HTR-8/SVneo (cell line): ENCODE results near the gene DLGAP1.

ENCODE experiments used
- DNase-seq: peaks from one replicate; pipeline ENCODE4 v3.0.0; 2011; ENCODE audit warnings: low spot score, mixed read lengths; ENCODE audit not compliant: insufficient read length
- FAIRE-seq: peaks from 2 replicates; lab custom pipeline; 2011; peaks lifted over from hg19 to GRCh38; lab: Jason Lieb, UNC

Gene DLGAP1

DNA sequence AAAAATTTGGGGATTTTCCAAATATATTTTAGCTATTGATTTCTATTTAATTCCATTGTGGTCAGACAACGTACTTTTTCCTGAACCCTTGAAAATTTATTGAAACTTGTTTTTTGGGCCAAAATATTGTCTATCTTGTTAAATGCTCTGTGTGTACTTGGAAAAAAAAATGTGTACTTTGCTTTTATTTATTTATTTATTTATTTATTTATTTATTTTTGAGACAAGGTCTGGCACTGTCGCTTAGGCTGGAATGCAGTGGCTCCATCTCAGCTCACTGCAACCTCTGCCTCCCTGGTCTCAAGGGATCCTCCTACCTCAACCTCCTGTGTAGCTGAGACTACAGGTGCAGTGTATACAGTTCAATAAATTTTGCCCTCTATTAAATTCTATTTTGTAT, 910.6 kb downstream of the DLGAP1 start:
- DNase-seq (no peak), FAIRE-seq (no peak)

DNA sequence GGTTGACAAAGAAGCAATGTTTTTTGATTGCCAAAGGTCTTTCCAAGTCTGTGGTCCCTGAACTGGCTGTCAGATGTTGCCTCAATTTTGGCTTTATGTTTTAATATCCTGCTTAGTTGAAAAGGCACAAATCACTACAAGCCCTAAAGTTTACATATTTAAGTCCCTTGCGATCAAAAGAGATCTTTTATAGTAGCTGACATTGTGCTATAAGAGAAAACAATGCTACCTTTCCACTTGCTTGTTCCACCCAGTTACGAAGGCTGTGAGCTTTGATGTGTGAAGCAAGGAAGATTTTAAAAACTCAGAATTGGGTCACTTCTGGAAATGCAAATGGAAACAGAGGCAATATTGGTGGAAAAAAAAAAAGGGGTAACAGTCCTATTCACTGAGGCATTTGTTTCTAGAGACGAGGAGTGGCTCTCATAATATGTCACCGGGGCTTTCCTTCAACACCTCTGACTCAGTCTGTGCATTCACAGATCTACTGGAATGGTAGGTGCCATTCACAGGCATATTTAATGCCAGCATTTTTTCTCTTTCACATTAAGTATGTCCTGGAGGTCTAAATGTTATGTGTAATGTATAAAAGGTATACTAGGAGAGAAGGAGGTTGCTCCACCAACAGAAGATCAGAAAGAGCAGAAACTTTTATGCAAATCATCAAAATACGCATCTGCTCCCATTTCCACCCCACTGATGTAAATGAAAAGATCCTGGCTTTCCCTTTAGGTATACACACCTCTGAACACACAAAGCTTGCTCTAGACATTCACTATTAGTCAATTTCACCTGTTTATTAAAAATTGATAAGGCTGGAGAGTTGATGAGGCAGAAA, 913.3 kb downstream of the DLGAP1 start:
- DNase-seq = no peak
- no peak for FAIRE-seq

DNA sequence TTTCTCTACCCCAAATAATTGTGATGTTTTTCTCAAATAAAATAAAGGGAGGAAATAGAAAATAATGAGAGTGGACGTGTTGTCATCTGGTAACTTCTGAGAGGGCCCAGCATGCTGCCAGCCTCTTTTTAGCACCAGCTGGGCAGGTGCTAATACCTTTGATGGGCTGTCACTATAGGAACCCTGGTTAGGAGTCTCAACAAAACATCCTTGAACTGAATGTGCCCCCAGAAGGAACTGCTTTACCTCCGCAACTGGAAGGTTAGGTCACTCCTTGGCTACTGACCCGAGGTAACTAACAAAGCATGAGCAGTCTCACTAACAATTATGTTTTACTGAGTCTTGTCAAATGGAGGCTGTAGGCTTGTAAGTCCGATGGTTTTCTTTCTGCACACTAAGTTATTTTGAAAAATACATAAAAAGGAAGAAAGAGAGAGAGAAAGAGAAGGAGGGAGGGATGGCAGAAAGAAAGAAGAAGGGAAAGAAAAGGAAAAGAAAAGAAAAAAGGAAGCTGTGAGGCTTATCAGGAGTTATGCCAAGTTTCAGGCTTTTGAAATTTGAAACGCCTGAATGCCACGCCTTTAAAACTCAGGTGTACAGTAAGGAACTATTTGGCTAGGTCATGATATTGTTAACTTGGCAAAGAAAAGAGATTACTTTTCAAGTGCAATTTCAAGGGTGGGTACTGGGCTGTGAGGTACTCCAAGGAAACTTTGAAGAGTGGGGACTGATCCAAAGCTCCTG, 914.1 kb downstream of the DLGAP1 start:
- DNase-seq (no peak), FAIRE-seq (no peak)

DNA sequence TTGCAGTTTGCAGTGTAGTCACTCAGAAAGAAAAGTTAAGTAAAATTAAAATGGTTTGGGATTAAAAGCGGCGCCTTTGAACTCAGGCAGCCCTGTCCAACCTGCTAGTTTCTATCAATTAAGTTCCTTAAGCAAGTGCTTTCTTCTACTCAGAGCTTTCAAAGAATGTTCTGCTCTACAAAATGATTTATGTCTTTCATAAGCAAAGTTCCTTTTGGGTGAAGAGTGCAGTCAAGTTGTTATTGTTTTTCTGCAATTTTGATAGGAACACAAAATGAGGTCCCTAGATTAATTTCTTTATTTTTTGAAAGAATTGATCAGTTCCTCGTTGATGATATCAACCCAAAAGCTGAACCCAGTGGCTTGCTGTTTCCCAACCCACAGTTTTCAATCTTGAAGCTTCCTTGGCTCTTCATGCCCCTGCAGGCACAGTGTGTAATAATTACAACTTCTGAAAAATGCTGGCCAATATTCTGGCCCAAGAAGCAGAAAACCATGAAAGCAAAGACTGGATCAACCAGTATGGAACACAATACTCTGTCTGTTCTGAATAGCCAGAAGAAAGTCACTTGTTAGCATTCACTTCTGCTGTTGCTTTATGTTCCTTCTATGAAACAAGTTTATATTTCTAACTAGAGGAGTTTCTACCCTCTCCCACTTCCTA, 916.0 kb downstream of the DLGAP1 start:
- DNase-seq (no peak), FAIRE-seq (no peak)

DNA sequence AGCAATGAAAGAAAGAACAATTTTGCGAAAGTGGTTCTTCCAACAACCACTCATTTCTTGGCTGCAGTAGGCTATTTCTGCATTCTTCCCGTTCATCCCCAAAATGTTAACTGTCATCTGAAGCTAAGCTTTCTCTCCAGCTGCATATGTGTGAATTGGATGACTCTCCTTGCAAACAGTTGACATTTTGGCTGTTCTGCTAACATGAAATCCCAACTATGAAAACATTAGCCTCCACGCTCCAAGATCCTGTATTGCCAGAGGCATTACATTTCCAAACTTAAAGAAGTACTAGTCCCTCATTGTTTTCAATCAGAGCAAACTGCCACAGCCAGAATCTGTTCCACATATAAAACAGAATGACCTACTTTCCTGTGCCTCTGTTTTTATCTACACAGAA, 916.7 kb downstream of the DLGAP1 start:
- FAIRE-seq (no peak), DNase-seq (no peak)

DNA sequence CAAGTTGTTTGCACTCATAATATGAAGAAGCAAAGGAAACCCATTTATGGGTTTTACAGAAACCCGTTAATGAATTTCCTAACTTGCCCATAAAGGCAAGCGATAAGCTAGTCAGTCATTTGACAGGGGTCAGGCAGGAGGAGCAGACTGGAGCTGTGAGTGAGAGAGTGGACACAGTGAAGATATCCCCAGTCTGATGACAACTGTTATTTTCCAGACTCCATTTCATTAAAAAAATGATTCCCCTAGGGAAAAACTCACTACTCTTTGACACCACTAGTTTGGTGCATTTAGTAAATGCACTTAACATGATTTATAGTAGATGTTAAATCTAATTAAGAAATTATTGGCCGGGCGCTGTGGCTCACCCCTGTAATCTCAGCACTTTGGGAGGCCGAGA, 924.3 kb downstream of the DLGAP1 start:
- FAIRE-seq (no peak), DNase-seq (no peak)

DNA sequence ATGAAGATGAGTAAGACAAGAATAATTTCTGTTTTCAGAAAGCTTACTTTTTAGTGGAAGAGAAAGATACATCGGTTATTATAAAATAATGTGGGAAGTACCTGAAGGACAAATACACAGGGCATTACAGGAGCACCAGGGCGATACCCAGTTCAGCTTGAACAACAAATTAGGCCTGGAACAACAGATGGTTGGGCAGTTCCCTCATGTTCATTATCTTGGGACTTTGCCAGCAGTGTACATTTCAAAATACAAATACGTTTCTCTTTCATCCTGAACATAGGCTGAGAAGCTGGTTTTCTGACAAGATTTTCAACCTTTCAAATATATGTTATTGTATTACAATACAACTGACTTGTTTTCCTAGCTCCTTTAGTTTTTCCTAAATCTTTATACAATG, 925.5 kb downstream of the DLGAP1 start:
- FAIRE-seq = no peak
- DNase-seq = no peak

DNA sequence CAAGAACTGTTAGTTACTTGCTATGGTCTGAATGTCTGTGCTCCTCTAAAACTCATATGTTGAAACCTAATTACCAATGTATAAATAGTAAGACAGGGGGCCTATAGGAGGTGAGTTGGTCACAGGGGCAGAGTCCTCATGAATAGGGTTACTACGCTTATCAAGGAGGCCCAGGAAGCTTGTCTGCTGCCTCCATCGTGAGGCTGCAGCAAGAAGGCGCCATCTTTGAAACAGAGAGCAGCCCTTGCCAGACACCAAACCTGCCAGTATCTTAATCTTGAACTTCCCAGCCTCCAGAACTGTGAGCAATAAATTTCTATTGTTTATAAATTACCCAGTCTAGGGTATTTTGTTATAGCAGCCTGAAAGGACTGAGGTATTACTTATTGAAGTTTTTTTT, 926.0 kb downstream of the DLGAP1 start:
- FAIRE-seq = no peak
- no peak for DNase-seq

DNA sequence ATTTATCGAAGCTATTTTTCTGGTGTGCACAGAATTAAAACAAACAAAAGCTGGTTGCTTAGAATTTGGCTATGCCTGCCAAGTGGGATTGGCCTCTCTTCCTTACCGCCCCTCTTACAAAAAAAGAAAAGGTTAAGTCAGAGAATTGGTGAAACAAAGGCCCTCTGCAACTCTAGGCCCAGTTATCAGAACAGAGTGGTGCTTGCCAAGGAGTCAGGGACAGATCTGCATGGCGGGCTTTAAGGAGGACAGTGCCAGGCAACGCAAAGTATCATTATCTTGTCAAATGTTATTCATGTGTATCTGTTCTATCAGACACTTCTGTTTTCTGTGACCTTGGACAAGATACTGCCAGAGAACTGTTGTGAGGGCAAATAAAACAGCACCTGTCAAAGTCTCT, 926.9 kb downstream of the DLGAP1 start:
- DNase-seq (no peak), FAIRE-seq (no peak)

DNA sequence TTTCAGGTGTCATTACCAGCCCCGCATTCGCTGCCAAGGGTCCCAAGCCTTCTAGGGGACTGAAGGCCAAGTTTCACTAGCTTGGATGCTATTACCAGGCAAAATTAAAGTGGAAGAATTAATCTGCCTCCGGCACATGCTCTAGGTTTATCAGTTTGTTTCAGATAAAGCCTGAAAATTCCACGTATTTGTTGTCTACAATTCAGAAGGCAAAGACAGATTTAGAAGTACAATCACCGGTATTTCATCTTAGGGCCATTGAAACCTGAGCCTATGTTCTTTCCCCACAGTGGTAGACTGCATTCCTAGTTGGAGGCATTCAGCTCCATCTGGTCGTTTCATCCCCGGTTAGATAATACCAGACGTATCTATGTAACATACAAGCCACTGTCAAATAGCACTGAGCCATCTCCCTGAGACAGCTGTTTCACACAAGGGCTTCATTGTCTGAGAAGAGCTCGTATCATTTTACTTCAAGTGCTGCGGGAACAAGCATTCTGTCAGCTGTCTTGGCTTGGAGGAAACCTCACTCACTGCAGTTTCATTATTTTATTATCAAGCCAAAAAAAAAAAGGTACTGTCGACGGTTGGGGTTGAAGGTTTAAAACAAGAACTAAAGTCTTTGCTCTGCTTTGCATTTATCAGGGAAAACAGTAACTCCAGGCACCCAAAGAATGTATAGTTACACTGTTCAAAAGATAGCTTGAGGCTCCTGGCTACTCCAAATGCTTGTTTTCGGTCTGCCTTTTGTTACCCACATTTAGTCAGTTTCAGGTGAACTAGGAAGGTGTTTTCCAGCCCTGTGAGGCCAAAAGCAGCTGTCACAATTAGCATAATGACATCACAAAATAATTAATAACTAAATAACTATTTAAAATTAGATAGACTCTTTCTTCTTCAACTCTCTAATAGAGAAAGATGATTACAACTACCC, 928.4 kb downstream of the DLGAP1 start:
- FAIRE-seq (no peak), DNase-seq (no peak)

DNA sequence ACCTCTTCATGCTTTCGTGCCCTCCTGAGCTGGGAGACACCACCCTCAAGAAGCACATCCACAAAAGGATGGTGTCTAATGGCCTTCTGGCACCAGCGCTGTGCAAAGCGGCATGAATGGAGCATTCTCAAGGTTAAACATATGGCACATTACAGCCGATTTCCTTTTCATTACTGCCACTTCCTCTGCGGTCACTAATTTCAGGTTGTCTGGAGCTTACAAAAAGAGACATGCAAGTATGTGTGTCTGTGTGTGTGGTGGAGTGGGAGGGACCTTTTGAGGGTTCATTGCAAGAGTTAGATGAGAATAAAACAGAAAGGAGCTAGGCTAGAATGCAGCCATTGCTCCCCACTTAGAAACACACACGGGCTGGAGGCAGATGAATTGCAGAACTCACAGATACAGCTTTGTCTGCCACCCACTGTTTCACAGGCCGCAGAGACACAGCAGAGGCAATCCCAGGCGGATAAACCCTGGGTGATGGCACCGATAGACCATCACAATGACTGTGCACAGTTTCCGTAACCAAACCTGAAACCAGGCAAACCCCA, 929.2 kb downstream of the DLGAP1 start:
- no peak for FAIRE-seq
- no peak for DNase-seq

DNA sequence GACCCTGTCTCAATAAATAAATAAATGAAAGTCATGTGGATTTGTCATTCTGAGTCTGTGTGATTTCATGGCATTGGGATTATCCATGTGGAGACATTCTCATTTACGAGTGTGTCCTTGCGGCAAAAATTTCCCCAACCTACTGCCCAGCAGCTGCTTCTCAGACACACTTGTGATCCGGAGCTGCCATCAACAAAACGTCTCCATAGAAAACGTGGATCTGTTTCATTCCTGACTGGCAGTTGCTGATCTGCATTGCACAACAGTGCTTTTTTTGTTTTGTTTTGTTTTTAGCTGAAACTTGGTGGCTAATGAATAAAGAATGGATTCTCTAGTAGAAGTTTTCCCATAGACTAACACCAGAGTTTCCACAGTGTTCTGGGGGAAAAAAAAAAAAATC, 930.4 kb downstream of the DLGAP1 start:
- DNase-seq = no peak

DNA sequence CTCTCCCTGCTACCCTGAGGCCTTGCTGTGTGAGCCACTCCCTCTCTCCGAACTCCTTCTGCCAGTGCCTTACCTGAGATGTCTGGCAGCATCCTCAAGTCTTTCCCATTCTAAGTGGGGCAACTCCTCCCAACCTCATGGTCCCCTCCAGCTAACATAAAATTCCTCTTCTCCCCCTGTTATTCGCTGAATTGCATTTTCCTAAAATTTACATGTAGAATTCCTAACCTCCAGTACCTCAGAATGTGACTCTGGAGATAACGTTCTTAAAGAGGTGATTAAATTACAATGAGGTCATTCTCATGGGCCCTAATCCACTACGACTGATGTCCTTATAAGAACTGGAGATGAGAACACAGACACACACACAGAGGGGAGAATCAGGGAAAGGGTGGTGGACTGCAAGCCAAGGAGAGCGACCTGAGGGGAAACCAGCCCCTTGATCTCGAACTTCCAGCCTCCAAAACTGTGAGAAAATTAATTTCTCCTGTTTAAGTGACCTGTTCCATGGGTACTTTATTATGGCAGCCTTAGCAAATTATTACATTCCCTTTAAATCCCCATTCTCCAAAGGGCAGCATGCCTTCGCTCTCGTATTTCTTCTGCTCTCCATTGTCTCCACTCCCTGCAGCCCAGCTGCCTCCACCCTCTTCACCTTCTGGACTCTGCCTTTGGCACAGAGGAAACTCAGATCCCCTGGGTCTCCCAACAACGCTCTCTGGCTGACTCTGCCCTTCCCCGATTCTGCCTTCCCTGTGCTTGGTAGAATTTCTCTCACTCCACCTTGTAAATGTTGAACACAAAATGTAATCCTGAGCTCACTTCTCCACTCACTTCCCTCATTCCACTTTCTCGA, 934.6 kb downstream of the DLGAP1 start:
- FAIRE-seq = no peak

More for the DNA sequence above, 930.4 kb downstream of the DLGAP1 start:
- FAIRE-seq = no peak

DNA sequence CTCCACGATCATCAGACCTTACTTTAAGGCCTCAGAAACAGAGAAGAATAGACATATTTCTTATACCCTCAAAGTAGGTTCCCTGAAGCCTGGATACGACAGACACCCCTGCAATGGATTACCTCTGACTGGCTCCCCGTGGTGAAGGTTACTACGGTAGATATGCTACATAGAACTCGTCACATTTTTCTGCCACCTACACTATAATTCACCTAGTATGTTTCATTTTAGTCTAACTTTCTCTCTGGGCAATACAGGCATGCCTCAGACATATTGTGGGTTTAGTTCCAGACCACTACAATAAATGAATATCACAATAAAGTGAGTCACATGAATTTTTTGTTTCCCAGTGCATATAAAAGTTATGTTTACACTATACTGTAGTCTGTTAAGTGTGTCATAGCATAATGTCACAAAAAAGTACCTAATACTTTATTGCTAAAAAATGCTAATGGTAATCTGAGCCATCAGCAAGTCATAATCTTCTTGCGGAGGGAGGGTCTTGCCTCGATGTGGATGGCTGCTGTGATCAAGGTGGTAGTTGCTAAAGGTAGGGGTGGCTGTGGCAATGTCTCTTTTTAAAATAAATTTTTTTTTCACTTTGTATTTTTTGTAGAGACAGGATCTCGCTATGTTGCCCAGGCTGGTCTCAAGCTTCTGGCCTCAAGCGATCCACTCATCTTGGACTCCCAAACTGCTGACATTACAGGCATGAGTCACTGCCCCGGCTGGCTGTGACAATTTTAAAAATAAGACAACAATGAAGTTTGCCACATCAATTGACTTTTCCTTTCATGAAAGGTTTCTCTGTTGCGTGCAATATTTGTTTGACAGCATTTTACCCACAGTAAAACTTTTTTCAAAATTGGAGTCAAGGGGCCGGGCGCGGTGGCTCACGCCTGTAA, 940.5 kb downstream of the DLGAP1 start:
- FAIRE-seq (no peak), DNase-seq (no peak)

More for the DNA sequence above, 934.6 kb downstream of the DLGAP1 start:
- no peak for DNase-seq

DNA sequence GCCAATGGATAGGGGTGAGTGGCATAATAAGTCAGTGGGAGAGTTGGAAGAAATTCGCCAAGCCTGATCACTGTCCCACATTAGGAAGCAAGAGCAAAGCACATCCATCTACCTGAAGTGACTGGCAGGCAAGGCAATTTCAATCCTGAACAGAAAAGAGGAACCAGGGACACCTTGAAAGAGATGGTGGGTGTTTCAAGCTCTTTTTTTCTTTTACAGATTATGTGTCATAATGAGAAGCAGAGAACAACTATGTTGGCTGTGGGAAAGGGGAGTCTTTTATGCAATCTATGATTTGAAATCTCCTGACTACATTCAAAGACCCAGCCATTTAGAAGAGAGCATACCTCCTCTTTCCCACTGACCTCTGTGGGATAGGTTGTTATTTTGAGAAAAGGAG, 941.6 kb downstream of the DLGAP1 start:
- FAIRE-seq = no peak
- DNase-seq = no peak

DNA sequence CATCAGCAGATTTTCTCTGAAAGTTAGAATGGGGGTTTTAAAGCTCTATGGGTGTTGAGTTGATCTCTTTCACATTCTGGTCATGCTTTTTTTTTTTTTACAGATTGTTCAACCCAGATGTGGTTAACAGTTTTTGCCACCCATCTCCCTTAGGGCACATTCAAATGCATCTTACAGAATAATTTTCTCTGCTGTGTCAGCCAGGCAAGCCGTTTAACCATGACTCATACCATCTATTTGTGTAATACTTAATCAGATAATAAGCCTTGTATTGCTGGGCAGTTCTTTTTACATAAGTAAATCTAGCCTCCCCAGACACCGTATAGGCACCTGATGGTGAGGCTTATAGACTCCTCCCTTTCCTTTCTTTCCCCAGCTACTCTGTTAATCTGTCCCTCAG, 943.1 kb downstream of the DLGAP1 start:
- FAIRE-seq (no peak), DNase-seq (peak; percentile 56)

DNA sequence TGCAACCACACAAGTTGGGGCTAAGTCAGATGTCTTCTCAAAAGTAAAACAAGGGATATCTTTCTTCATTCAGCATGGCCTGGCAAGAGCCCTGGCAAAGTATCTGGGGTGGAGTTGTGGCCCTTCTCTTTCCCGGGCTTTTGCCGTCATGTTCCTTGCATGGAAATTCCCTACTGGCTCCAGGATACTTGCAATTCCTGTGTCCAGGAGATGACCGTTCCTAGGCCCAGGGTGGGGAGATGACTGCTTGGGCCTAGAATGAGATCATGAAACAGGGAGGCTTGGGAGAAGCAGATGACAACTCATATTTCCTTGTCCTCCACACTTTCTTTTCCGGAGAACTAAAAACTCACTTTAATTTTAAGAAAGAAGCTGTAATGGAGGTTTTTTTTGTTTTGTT, 944.2 kb downstream of the DLGAP1 start:
- FAIRE-seq = no peak
- no peak for DNase-seq

DNA sequence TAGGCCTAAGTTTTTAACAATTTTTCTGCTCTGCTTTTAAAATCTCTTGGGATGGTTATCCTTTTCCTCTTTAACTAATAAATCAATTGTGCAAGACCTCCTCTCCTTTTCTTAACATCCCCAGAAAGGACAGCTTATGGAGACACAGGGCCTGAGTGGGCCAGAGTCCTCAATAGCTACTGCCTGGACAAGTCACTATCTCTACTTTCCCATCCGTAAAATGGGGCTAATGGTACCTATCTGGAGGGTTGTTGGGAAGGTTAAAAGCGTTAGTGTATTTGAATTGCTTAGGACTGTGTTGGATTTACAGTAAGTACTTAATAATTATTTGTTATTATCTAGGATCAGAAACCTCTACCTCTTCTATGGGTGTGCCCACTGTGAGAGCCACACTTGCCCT, 945.1 kb downstream of the DLGAP1 start:
- DNase-seq (no peak), FAIRE-seq (no peak)
